ENCODE measurements around the gene PLA2G6.

The PLA2G6 gene

DNA sequence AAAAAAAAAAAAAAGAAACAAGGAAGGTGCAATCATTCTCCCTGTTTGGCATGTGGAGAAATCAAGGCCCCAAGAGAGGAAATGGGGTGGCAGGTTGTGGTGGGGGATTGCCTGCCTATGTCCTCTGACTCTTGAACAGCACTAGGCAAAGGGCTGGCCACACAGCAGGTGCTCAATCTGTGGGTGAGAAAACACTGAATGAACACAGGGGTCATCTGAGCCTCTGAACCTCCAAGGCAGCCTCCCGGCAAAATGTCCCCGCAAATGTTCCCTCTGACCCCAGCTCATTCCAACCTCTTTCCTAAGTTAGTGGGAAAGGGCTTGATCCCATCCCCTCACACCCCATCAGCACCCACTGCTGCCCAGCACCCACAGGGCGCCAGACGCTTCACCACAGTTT, 4.6 kb downstream of the PLA2G6 start:
- DNase-seq (ENCODE audit: low read depth): no peak
- TF ChIP-seq, protein P1, sequence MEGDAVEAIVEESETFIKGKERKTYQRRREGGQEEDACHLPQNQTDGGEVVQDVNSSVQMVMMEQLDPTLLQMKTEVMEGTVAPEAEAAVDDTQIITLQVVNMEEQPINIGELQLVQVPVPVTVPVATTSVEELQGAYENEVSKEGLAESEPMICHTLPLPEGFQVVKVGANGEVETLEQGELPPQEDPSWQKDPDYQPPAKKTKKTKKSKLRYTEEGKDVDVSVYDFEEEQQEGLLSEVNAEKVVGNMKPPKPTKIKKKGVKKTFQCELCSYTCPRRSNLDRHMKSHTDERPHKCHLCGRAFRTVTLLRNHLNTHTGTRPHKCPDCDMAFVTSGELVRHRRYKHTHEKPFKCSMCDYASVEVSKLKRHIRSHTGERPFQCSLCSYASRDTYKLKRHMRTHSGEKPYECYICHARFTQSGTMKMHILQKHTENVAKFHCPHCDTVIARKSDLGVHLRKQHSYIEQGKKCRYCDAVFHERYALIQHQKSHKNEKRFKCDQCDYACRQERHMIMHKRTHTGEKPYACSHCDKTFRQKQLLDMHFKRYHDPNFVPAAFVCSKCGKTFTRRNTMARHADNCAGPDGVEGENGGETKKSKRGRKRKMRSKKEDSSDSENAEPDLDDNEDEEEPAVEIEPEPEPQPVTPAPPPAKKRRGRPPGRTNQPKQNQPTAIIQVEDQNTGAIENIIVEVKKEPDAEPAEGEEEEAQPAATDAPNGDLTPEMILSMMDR (IDR thresholded peaks at IDR 0.05; ENCODE audit: insufficient read depth, low read depth, low read length, missing control alignments): no peak

DNA sequence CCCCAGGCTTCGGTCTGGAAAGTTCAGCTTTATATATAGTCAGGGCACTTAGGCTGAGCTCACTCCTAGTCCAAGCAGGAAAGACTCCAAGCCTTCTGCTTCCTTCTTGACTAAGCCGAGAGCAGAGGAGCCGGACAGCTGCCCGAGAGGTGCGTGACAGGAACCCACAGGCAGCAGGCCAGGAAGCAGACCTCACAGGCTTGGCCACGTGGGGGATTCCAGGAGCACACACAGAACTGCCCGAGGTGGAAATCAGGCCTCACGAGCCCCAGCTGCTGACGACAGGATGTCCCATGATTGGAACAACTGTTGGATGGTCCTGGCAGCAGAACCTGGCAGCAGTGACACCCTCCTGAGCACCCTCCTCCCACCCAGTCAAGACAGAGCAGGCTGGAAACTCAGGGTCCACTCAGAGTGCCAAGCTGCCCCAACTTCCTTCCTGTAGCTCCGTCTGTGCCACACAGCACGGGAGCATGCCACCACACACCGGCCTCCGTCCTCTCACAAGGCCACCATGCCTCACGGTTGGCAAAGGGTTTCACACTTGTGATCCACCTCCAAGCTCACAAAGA, 5.4 kb downstream of the PLA2G6 start:
- TF ChIP-seq, protein P1 (IDR thresholded peaks at IDR 0.05; ENCODE audit: insufficient read depth, low read depth, low read length, missing control alignments): no peak
- H3K4me3 ChIP-seq (ENCODE audit: low read length): no peak overlapping the region
- peak; percentile 69 for DNase-seq (ENCODE audit: low read depth)

More for the DNA sequence above, 4.6 kb downstream of the PLA2G6 start:
- no peak overlapping the region for H3K4me3 ChIP-seq (ENCODE audit: low read length)

DNA sequence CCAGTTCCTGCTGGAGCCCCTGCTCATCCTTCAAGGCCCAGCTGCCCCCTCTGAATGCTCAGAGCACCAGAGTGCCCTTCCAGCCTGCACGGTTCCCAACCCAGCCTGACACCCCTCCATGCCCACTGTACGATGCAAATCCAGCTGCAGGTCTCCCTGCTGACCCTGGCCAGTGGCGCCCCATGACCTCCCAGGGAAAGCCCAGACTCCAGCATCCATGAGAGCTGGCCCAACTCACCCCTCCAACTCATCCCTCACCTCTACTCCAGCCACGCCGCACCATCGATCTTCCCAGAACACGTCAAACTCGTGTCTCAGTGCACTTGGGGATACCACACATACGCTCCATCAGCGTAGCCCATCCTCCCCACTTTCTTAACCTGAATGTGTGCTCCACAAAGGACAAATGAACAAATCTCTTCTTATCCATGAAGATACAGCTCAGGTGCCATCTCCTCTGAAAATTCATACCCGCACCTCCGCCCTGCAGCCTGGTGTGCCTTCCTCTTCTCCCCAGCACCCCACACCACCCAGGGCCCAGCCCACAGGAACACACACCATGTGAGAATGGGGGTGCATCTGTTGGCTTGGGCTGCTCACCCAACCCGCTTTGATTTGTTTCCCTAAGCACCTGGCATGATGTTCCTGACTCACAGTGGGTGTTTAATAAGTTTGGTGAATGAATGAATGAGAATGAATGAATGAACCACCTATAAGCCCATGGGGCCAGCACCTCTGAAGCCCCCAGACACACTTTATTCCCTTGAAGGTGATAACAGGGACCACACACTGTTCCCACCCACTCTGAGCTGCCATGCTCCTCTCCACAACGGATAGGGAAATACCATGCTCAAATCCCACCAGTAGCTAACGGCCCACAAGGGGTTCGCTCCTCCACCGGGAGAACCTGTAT, 6.2 kb downstream of the PLA2G6 start:
- no peak for DNase-seq (ENCODE audit: low read depth)
- TF ChIP-seq, protein P1 (IDR thresholded peaks at IDR 0.05; ENCODE audit: insufficient read depth, low read depth, low read length, missing control alignments): no peak
- no peak overlapping the region for H3K4me3 ChIP-seq (ENCODE audit: low read length)

DNA sequence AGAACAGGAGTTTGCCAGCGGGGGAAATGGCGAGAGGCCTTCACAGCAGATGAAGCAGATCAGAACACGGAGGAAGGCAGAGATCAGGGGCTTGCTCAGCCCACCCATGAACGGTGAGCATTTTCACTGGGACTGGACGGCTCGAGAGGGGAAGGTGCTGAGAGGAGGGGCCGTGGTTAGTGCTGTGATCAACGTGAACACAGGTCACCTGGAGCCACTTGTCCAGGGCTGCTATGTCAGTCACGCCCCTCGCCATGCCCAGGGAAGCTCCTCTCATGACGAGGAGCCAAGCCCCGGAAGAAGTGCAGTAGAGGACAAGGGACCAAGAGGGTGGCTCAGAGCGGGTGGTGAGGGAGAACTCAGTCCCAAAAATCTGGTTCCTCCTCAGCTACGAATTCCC, 7.0 kb downstream of the PLA2G6 start:
- no peak for DNase-seq (ENCODE audit: low read depth)

DNA sequence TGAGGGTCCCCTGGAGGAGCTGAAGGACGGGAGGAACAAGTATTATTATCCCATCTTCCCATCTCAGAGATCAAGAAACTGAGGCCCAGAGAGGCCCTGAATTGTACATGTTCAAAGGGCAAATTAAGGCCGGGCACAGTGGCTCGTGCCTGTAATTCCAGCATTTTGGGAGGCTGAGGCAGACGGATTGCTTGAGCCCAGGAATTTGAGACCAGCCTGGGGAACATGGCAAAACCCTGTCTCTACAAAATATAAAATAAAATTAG, 8.1 kb downstream of the PLA2G6 start:
- no peak overlapping the region for H3K4me3 ChIP-seq (ENCODE audit: low read length)
- TF ChIP-seq, protein P1 (IDR thresholded peaks at IDR 0.05; ENCODE audit: insufficient read depth, low read depth, low read length, missing control alignments): no peak
- DNase-seq (ENCODE audit: low read depth): no peak

More for the DNA sequence above, 7.0 kb downstream of the PLA2G6 start:
- TF ChIP-seq, protein P1 (IDR thresholded peaks at IDR 0.05; ENCODE audit: insufficient read depth, low read depth, low read length, missing control alignments): no peak
- H3K4me3 ChIP-seq (ENCODE audit: low read length): no peak overlapping the region

DNA sequence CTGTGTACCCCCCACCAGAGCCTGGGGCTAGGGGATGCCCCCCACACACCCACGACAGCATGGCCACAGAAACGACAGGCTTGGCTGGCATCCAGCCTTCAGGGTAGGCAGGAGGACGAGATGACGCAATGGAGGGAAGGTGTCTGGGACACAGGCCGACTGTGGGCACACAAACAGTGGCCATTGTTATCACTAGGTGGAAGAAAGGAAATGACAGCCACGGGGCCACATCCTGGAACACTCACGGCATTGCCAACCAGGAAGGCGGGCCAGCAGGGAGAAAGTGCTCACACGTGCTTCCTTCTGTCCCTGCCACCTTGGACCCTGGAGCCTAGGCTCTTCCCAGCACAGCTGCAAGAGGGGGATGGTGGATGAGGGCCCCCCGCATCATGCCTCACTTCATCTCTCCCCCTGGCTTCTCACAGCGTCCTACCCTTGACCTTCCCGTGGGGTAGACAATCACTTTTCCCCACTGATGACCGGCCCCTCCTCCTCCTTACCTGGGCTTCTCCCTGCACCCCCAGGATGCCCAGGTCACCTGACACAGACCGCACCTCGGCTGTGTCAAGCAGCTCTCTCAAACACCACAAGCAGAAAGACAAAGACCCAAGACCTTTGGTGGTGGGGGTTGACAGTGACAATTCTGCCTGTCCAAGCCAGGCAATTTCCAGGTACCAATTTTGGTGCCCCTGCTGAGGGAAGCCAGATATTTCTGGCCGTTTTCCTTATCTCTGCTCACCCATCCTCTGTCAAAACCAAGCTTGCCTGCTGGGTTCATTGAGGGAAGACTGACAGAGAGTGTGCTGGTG, 8.6 kb downstream of the PLA2G6 start:
- no peak overlapping the region for H3K4me3 ChIP-seq (ENCODE audit: low read length)
- peak; percentile 64 for DNase-seq (ENCODE audit: low read depth)
- TF ChIP-seq, protein P1 (IDR thresholded peaks at IDR 0.05; ENCODE audit: insufficient read depth, low read depth, low read length, missing control alignments): no peak

Data from epithelial cell of esophagus (primary cell).